H1 (cell line): Measurements from ENCODE around the gene SS18L1. TPM values are rescaled to one million over a fixed set of nuclear protein-coding genes. Genes with fewer than 3 reads are reported as not detected.

ENCODE experiments used
- CTCF ChIA-PET: fragments of 300-600 bp; sonication (Branson Sonifier 250); formaldehyde crosslinking; loops from one replicate; lab custom pipeline; 2021; ENCODE audit not compliant: partially characterized antibody; lab: Charles Lee
- POLR2A ChIA-PET: fragments of 300-600 bp; sonication (Branson Sonifier 250); formaldehyde crosslinking; loops from one replicate; lab custom pipeline; 2021; ENCODE audit warnings: inconsistent platforms; ENCODE audit not compliant: partially characterized antibody; lab: Charles Lee
- DNase-seq, 2 experiments: peaks; one replicate each; pipeline versions ENCODE4 v3.0.0 to v3.0.0-alpha.2; 2010 to 2022; ENCODE audit warnings: low spot score in 2 of 2, low read depth in 1 of 2, mixed read lengths in 1 of 2
- FAIRE-seq: peaks from 2 replicates; lab custom pipeline; 2011; peaks lifted over from hg19 to GRCh38; lab: Jason Lieb, UNC
- H2AFZ ChIP-seq: 2 replicates; pipeline ENCODE4 v1.8.1; 2012; ENCODE audit warnings: low read length, inconsistent platforms
- H2AK5ac ChIP-seq: 2 replicates; pipeline ENCODE4 v1.6.1; 2013; ENCODE audit warnings: low read depth, low read length
- H2BK120ac ChIP-seq: replicated peaks from 2 replicates; pipeline ENCODE3; 2013; ENCODE audit warnings: low read depth, low read length, inconsistent platforms
- H2BK12ac ChIP-seq: 2 replicates; pipeline ENCODE4 v1.6.1; 2013; ENCODE audit warnings: low read depth, low read length
- H2BK15ac ChIP-seq: 2 replicates; pipeline ENCODE4 v1.6.1; 2013; ENCODE audit warnings: low read length
- H2BK20ac ChIP-seq: 2 replicates; pipeline ENCODE4 v1.6.1; 2013; ENCODE audit warnings: low read length
- H2BK5ac ChIP-seq: 2 replicates; pipeline ENCODE4 v1.6.1; 2013; ENCODE audit warnings: low read depth, low read length
- H3K14ac ChIP-seq: 2 replicates; pipeline ENCODE4 v1.6.1; 2013; ENCODE audit warnings: inconsistent platforms; ENCODE audit not compliant: insufficient read length
- H3K18ac ChIP-seq: 2 replicates; pipeline ENCODE4 v1.6.1; 2013; ENCODE audit warnings: low read length; ENCODE audit errors: extremely low read depth
- H3K23ac ChIP-seq: 2 replicates; pipeline ENCODE4 v1.6.1; 2013; ENCODE audit warnings: inconsistent platforms; ENCODE audit not compliant: insufficient read length
- H3K23me2 ChIP-seq: 2 replicates; pipeline ENCODE4 v1.6.1; 2013; ENCODE audit warnings: low read depth, low read length
- H3K27ac ChIP-seq: 2 replicates; pipeline ENCODE4 v1.6.1; 2011; ENCODE audit warnings: low read depth, low read length, inconsistent platforms
- H3K27me3 ChIP-seq, 4 experiments: replicated peaks in 1 of 4; 1 replicate in 1 of 4; 2 replicates in 3 of 4; pipeline versions ENCODE4 v1.6.1 to v1.8.1; 2011 to 2013; ENCODE audit warnings: low read length in 3 of 4, mild to moderate bottlenecking in 3 of 4, inconsistent platforms in 2 of 4, mixed read lengths in 2 of 4, moderate library complexity in 1 of 4; ENCODE audit not compliant: control insufficient read depth in 3 of 4, insufficient read depth in 3 of 4; ENCODE audit errors: extremely low read depth in 1 of 4
- H3K36me3 ChIP-seq, 4 experiments: 2 replicates each; pipeline versions ENCODE4 v1.6.1 to v1.8.1; 2011 to 2013; ENCODE audit warnings: mild to moderate bottlenecking in 4 of 4, low read length in 3 of 4, moderate library complexity in 2 of 4, control low read depth in 1 of 4, inconsistent platforms in 1 of 4; ENCODE audit not compliant: insufficient read depth in 4 of 4, control insufficient read depth in 2 of 4
- H3K4ac ChIP-seq: replicated peaks from 2 replicates; pipeline ENCODE3; 2013; ENCODE audit warnings: low read length, low read depth, mixed read lengths, inconsistent platforms; ENCODE audit not compliant: insufficient read length
- H3K4me1 ChIP-seq, 4 experiments: replicated peaks in 1 of 4; 1 replicate in 1 of 4; 2 replicates in 3 of 4; pipeline versions ENCODE4 v1.6.1 to v1.8.1; 2011 to 2013; ENCODE audit warnings: low read length in 3 of 4, inconsistent platforms in 2 of 4, mixed read lengths in 1 of 4; ENCODE audit not compliant: insufficient read depth in 4 of 4, control insufficient read depth in 3 of 4
- H3K4me2 ChIP-seq, 2 experiments: 2 replicates each; pipeline versions ENCODE4 v1.6.1 to v1.8.1; 2011 to 2013; ENCODE audit warnings: low read depth in 2 of 2, low read length in 2 of 2, control low read depth in 1 of 2, inconsistent platforms in 1 of 2, mild to moderate bottlenecking in 1 of 2; ENCODE audit not compliant: insufficient read depth in 1 of 2
- H3K4me3 ChIP-seq, 4 experiments: fragments of 200-600, 300-600 bp in 1 of 4; sonication (generic), shearing (Covaris generic), sonication (Bioruptor Twin) in 1 of 4; 2 replicates each; pipeline versions ENCODE4 v1.5.1 to v1.8.1; 2011 to 2016; ENCODE audit warnings: low read length in 4 of 4, low read depth in 3 of 4, control low read depth in 2 of 4, inconsistent platforms in 2 of 4, mild to moderate bottlenecking in 2 of 4, mixed read lengths in 1 of 4, moderate library complexity in 1 of 4; ENCODE audit not compliant: insufficient read depth in 2 of 4; ENCODE audit errors: extremely low read depth in 1 of 4
- H3K56ac ChIP-seq: replicated peaks from 2 replicates; pipeline ENCODE3; 2013; ENCODE audit warnings: low read depth, mild to moderate bottlenecking, mixed read lengths, low read length, inconsistent platforms; ENCODE audit not compliant: insufficient read length
- H3K79me1 ChIP-seq: 2 replicates; pipeline ENCODE4 v1.6.1; 2013; ENCODE audit warnings: low read depth, low read length, control low read depth
- H3K79me2 ChIP-seq, 2 experiments: 2 replicates each; pipeline versions ENCODE4 v1.6.1 to v1.8.1; 2012 to 2013; ENCODE audit warnings: low read length in 2 of 2, mild to moderate bottlenecking in 2 of 2, inconsistent platforms in 1 of 2; ENCODE audit not compliant: insufficient read depth in 2 of 2, control insufficient read depth in 1 of 2
- H3K9ac ChIP-seq, 4 experiments: replicated peaks in 1 of 4; 1 replicate in 1 of 4; 2 replicates in 3 of 4; pipeline versions ENCODE4 v1.6.1 to v1.8.1; 2011 to 2013; ENCODE audit warnings: low read depth in 3 of 4, low read length in 3 of 4, control low read depth in 2 of 4, mild to moderate bottlenecking in 2 of 4, moderate library complexity in 2 of 4, inconsistent platforms in 1 of 4; ENCODE audit errors: extremely low read depth in 1 of 4
- H3K9me3 ChIP-seq, 2 experiments: 2 replicates each; pipeline versions ENCODE4 v1.6.1 to v1.8.1; 2012 to 2013; ENCODE audit warnings: mild to moderate bottlenecking in 2 of 2, moderate library complexity in 2 of 2, control low read depth in 1 of 2, inconsistent platforms in 1 of 2, low read depth in 1 of 2, low read length in 1 of 2, mixed read lengths in 1 of 2; ENCODE audit not compliant: insufficient read depth in 2 of 2
- H4K20me1 ChIP-seq, 2 experiments: replicated peaks in 1 of 2; 2 replicates each; pipeline versions ENCODE3 to v1.8.1; 2011 to 2013; ENCODE audit warnings: inconsistent platforms in 2 of 2, low read length in 2 of 2, mild to moderate bottlenecking in 1 of 2; ENCODE audit not compliant: insufficient read depth in 2 of 2, control insufficient read depth in 1 of 2
- H4K5ac ChIP-seq: 2 replicates; pipeline ENCODE4 v1.6.1; 2013; ENCODE audit warnings: low read length, low read depth, mixed read lengths, inconsistent platforms; ENCODE audit not compliant: insufficient read length
- H4K8ac ChIP-seq: 2 replicates; pipeline ENCODE4 v1.8.0; 2013; ENCODE audit warnings: mild to moderate bottlenecking, moderate library complexity, low read length, inconsistent platforms; ENCODE audit not compliant: insufficient read depth; ENCODE audit errors: extremely low read depth
- H4K91ac ChIP-seq: replicated peaks from 2 replicates; pipeline ENCODE3; 2013; ENCODE audit warnings: low read length, mixed read lengths, inconsistent platforms; ENCODE audit not compliant: insufficient read length
- CBX5 ChIP-seq: fragments of 300-800, 300-1000 bp; sonication (generic); IDR thresholded peaks from 2 replicates; pipeline ENCODE4 v1.7.1; 2016; ENCODE audit warnings: antibody characterized with exemption, low read length, low read depth
- CREB1 ChIP-seq: IDR thresholded peaks from 2 replicates; pipeline ENCODE4 v1.6.1; 2012; ENCODE audit warnings: inconsistent platforms
- JUND ChIP-seq: IDR thresholded peaks from 2 replicates; pipeline ENCODE4 v1.6.1; 2011; ENCODE audit warnings: mild to moderate bottlenecking, improper control_type of control experiment, low read length
- NRF1 ChIP-seq: IDR thresholded peaks from 2 replicates; pipeline ENCODE4 v1.6.1; 2011; ENCODE audit warnings: mild to moderate bottlenecking, low read depth, low read length, improper control_type of control experiment
- POLR2AphosphoS5 ChIP-seq: IDR thresholded peaks from 2 replicates; pipeline ENCODE4 v1.6.1; 2011; ENCODE audit warnings: low read depth, low read length
- RXRA ChIP-seq: IDR thresholded peaks from 2 replicates; pipeline ENCODE4 v1.6.1; 2011; ENCODE audit warnings: low read depth, mild to moderate bottlenecking, low read length, moderate library complexity; ENCODE audit not compliant: insufficient read depth
- SAP30 ChIP-seq: fragments of 300-600 bp; sonication (generic); IDR thresholded peaks from 2 replicates; pipeline ENCODE4 v1.7.1; 2012; ENCODE audit warnings: low read length, moderate library complexity, mild to moderate bottlenecking, inconsistent platforms; ENCODE audit not compliant: insufficient read depth, insufficient replicate concordance
- SIX5 ChIP-seq: IDR thresholded peaks from 2 replicates; pipeline ENCODE4 v1.6.1; 2011; ENCODE audit warnings: mild to moderate bottlenecking, low read depth, low read length
- SP1 ChIP-seq: IDR thresholded peaks from 2 replicates; pipeline ENCODE4 v1.6.1; 2011; ENCODE audit warnings: low read depth, low read length
- WGBS, 2 experiments: shearing (Covaris generic) in 1 of 2; methylation state at CpG; one replicate each; pipeline versions ENCODE4 v1.1.6 to v1.1.7; 2013 to 2015; ENCODE audit warnings: low lambda C conversion rate in 2 of 2, mixed read lengths in 2 of 2, inconsistent platforms in 1 of 2, low coverage in 1 of 2, missing lambda C conversion rate in 1 of 2; ENCODE audit not compliant: insufficient replicate concordance in 2 of 2, insufficient coverage in 1 of 2, insufficient read length in 1 of 2; ENCODE audit errors: extremely low coverage in 1 of 2, missing lambda C conversion rate in 1 of 2; 5-methylcytosine and 5-hydroxymethylcytosine counted together
- polyA plus RNA-seq, 7 experiments: library from polyadenylated mRNA; depleted of rRNA in 3 of 7; stranded (reverse) in 5 of 7; unstranded in 2 of 7; fragments of >200 nt in 5 of 7; fragments of 200-250 nt in 2 of 7; gene quantifications; 1 replicate in 5 of 7; 2 replicates in 1 of 7; 4 replicates in 1 of 7; pipeline versions ENCODE4 v1.2.1 to v1.2.3, GENCODE V29; 2011 to 2013; ENCODE audit warnings: missing spikeins in 2 of 7, mixed read lengths in 2 of 7
- total RNA-seq: library from RNA; stranded (reverse); fragmentation: NEBNext Ultra II Directional; extraction: Animal tissue kit (Norgen Biotek cat#: 25700); gene quantifications from 2 replicates; pipeline ENCODE4 v1.2.1, GENCODE V29; 2021
- TF ChIP-seq, protein P1 (sequence below): IDR thresholded peaks from 2 replicates; pipeline ENCODE4 v1.6.1; 2012; ENCODE audit warnings: inconsistent platforms
- TF ChIP-seq, protein P2 (sequence below), 3 experiments: IDR thresholded peaks; 1 replicate in 2 of 3; 2 replicates in 1 of 3; pipeline versions ENCODE4 v1.5.1 to v1.6.1; 2011; ENCODE audit warnings: low read length in 3 of 3, mild to moderate bottlenecking in 3 of 3, inconsistent platforms in 2 of 3, low read depth in 1 of 3, moderate library complexity in 1 of 3; ENCODE audit not compliant: insufficient read depth in 1 of 3; ENCODE audit errors: control extremely low read depth in 1 of 3

Gene SS18L1
- total and polyA plus RNA-seq, 2 of the 8 experiments (the other 6 are each of a cell fraction or from before 2014, with no cell fraction given): 28.4 to 29.7 TPM

DNA sequence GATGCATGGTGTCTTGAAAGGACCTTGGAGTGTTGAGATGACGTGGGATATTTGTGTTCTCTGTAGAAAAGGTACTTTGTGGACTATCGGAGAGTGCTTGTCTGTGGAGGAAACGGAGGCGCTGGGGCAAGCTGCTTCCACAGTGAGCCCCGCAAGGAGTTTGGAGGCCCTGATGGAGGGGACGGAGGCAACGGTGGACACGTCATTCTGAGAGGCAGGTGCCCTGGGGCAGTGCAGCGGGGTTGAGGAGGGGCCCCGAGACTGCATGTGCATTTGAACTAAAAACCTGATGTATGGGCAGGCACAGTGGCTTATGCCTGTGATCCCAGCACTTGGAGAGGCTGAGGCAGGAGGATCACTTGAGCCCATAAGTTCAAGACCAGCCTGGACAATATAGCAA lies 52.2 kb downstream of the SS18L1 start:
- no peak overlapping the region for H3K4me3 ChIP-seq
- no peak overlapping the region for H4K5ac ChIP-seq
- peaks cover 0 to 16% (median 7%) of the 10 kb centered on the region in 4 experiments; a peak in 6 of 8 replicates for H3K36me3 ChIP-seq
- H3K79me1 ChIP-seq: no peaks in the 10 kb centered on the region
- no peak overlapping the region for H2BK15ac ChIP-seq
- no peak overlapping the region for H2AK5ac ChIP-seq
- no peak overlapping the region for H3K14ac ChIP-seq
- H4K91ac ChIP-seq: no peak overlapping the region
- H3K27me3 ChIP-seq: no peaks in the 10 kb centered on the region
- DNase-seq: no peak
- no peak overlapping the region for H2BK12ac ChIP-seq
- no peak overlapping the region for H3K18ac ChIP-seq
- H3K4ac ChIP-seq: no peak overlapping the region
- no peak overlapping the region for H2BK5ac ChIP-seq
- no peak for FAIRE-seq
- H2BK20ac ChIP-seq: no peak overlapping the region
- H2AFZ ChIP-seq: no peak overlapping the region
- no peak overlapping the region for H3K4me2 ChIP-seq
- no peak overlapping the region for H3K56ac ChIP-seq
- H2BK120ac ChIP-seq: no peak overlapping the region
- no peaks in the 10 kb centered on the region for H3K23me2 ChIP-seq
- ChIA-PET POLR2A (no interaction called here), CTCF (interaction anchor here (0.9 to 1.6 kb wide), 4 partner anchors 11 to 114 kb away, joined by 3 to 5 read pairs (median 4); no protein-coding TSS in a partner anchor)
- no peak overlapping the region for H3K23ac ChIP-seq
- WGBS, 2 experiments: 93% methylated on average over 10 of the region's 10 CpGs; no CpG with 5 or more reads in 1 of the 2 experiments
- H4K20me1 ChIP-seq: peaks cover 2 to 4% of the 10 kb centered on the region in 2 experiments
- H3K79me2 ChIP-seq: no peaks in the 10 kb centered on the region
- H3K4me1 ChIP-seq: no peaks in the 10 kb centered on the region
- H3K9me3 ChIP-seq: no peaks in the 10 kb centered on the region
- no peak overlapping the region for H3K9ac ChIP-seq
- H4K8ac ChIP-seq: no peak overlapping the region
- H3K27ac ChIP-seq: no peak overlapping the region
- TF ChIP-seq, protein P1, sequence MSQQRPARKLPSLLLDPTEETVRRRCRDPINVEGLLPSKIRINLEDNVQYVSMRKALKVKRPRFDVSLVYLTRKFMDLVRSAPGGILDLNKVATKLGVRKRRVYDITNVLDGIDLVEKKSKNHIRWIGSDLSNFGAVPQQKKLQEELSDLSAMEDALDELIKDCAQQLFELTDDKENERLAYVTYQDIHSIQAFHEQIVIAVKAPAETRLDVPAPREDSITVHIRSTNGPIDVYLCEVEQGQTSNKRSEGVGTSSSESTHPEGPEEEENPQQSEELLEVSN: no peak
- TF ChIP-seq POLR2AphosphoS5 (no peak), CREB1 (no peak), JUND (no peak), NRF1 (no peak), RXRA (no peak), SP1 (no peak), SAP30 (no peak), SIX5 (no peak), CBX5 (no peak)
- TF ChIP-seq, protein P2, sequence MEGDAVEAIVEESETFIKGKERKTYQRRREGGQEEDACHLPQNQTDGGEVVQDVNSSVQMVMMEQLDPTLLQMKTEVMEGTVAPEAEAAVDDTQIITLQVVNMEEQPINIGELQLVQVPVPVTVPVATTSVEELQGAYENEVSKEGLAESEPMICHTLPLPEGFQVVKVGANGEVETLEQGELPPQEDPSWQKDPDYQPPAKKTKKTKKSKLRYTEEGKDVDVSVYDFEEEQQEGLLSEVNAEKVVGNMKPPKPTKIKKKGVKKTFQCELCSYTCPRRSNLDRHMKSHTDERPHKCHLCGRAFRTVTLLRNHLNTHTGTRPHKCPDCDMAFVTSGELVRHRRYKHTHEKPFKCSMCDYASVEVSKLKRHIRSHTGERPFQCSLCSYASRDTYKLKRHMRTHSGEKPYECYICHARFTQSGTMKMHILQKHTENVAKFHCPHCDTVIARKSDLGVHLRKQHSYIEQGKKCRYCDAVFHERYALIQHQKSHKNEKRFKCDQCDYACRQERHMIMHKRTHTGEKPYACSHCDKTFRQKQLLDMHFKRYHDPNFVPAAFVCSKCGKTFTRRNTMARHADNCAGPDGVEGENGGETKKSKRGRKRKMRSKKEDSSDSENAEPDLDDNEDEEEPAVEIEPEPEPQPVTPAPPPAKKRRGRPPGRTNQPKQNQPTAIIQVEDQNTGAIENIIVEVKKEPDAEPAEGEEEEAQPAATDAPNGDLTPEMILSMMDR (IDR thresholded peaks at IDR 0.05; ENCODE audit: control extremely low read depth in 1 of 3, insufficient read depth in 1 of 3, low read depth in 1 of 3, low read length in 3 of 3): no peak
